MM.1S (cell line): ENCODE data around the gene ACAT2.

Experiments
- DNase-seq: peaks from one replicate; pipeline ENCODE4 v3.0.0-alpha.2; 2015
- H2AFZ ChIP-seq: fragments of 300-600 bp; sonication (generic); 2 replicates; pipeline ENCODE4 v1.6.0; 2016; ENCODE audit warnings: antibody characterized with exemption, low read length
- H3F3A ChIP-seq: fragments of 300-600 bp; sonication (generic); 2 replicates; pipeline ENCODE4 v1.6.1; 2016; ENCODE audit warnings: mild to moderate bottlenecking, antibody characterized with exemption, low read length, moderate library complexity, mixed read lengths; ENCODE audit not compliant: insufficient read depth
- H3K27ac ChIP-seq: fragments of 300-600 bp; sonication (generic); 2 replicates; pipeline ENCODE4 v1.5.1; 2016; ENCODE audit warnings: mild to moderate bottlenecking, low read length
- H3K27me3 ChIP-seq: fragments of 300-600 bp; sonication (generic); replicated peaks from 2 replicates; pipeline ENCODE4 v1.6.0; 2016; ENCODE audit warnings: low read length; ENCODE audit not compliant: insufficient read depth
- H3K36me3 ChIP-seq: fragments of 300-600 bp; sonication (generic); replicated peaks from 2 replicates; pipeline ENCODE4 v1.6.1; 2016; ENCODE audit warnings: mild to moderate bottlenecking, low read length, mixed read lengths; ENCODE audit not compliant: insufficient read depth
- H3K4me1 ChIP-seq: fragments of 300-600 bp; sonication (generic); 2 replicates; pipeline ENCODE4 v1.6.1; 2016; ENCODE audit warnings: low read length, mixed read lengths
- H3K4me2 ChIP-seq: fragments of 300-600 bp; sonication (generic); 2 replicates; pipeline ENCODE4 v1.6.0; 2016; ENCODE audit warnings: low read depth, low read length
- H3K4me3 ChIP-seq: fragments of 300-600 bp; sonication (generic); 2 replicates; pipeline ENCODE4 v1.5.1; 2016; ENCODE audit warnings: low read length, mixed read lengths
- H3K79me2 ChIP-seq: fragments of 300-600 bp; sonication (generic); 2 replicates; pipeline ENCODE4 v1.6.1; 2016; ENCODE audit warnings: mixed run types, low read length, mixed read lengths
- H3K9ac ChIP-seq: fragments of 300-600 bp; sonication (generic); 2 replicates; pipeline ENCODE4 v1.6.1; 2016; ENCODE audit warnings: low read length, mixed read lengths
- H3K9me2 ChIP-seq: fragments of 300-600 bp; sonication (generic); replicated peaks from 2 replicates; pipeline ENCODE4 v1.6.1; 2016; ENCODE audit warnings: mild to moderate bottlenecking, low read length, mixed read lengths; ENCODE audit not compliant: insufficient read depth
- H3K9me3 ChIP-seq: fragments of 300-600 bp; sonication (generic); replicated peaks from 2 replicates; pipeline ENCODE4 v1.6.1; 2016; ENCODE audit warnings: mild to moderate bottlenecking, low read length, mixed read lengths; ENCODE audit not compliant: insufficient read depth
- H4K20me1 ChIP-seq: fragments of 300-600 bp; sonication (generic); 2 replicates; pipeline ENCODE4 v1.6.1; 2016; ENCODE audit warnings: mild to moderate bottlenecking, low read length, moderate library complexity, mixed read lengths; ENCODE audit not compliant: insufficient read depth
- CTCF ChIP-seq: fragments of 300-600 bp; sonication (generic); IDR thresholded peaks from 2 replicates; pipeline ENCODE4 v1.5.1; 2016; ENCODE audit warnings: antibody characterized with exemption, low read length, mixed read lengths
- EZH2 ChIP-seq: fragments of 300-600 bp; sonication (generic); optimal IDR thresholded peaks from 2 replicates; pipeline ENCODE3; 2017; ENCODE audit warnings: low read depth, mild to moderate bottlenecking, antibody characterized with exemption, low read length, mixed read lengths
- EZH2phosphoT487 ChIP-seq: fragments of 300-600 bp; sonication (generic); IDR thresholded peaks from 2 replicates; pipeline ENCODE4 v1.6.1; 2018; ENCODE audit warnings: antibody characterized with exemption, low read length

The ACAT2 gene

GRCh38 chr6:159736908-159737307 is 24.9 kb upstream of the ACAT2 start:
- H3K36me3 ChIP-seq: no peaks in the 10 kb centered on the region
- H3F3A ChIP-seq: no peaks in the 10 kb centered on the region
- H3K4me1 ChIP-seq: no peaks in the 10 kb centered on the region
- peaks cover 94% of the 10 kb centered on the region for H3K79me2 ChIP-seq
- H2AFZ ChIP-seq: no peak overlapping the region
- H3K9me2 ChIP-seq: no peaks in the 10 kb centered on the region
- H3K27me3 ChIP-seq: no peaks in the 10 kb centered on the region
- H3K4me3 ChIP-seq: no peak overlapping the region
- H3K27ac ChIP-seq: no peak overlapping the region
- H3K9ac ChIP-seq: no peak overlapping the region
- DNase-seq: no peak
- TF ChIP-seq EZH2phosphoT487 (no peak), EZH2 (no peak), CTCF (no peak)
- no peaks in the 10 kb centered on the region for H3K9me3 ChIP-seq
- H3K4me2 ChIP-seq: no peak overlapping the region
- no peaks in the 10 kb centered on the region; the same call in 1 of the 2 replicates for H4K20me1 ChIP-seq

GRCh38 chr6:159739341-159739740 is 22.5 kb upstream of the ACAT2 start:
- Histone ChIP-seq H3K4me2 (no peak overlapping the region), H3K27ac (no peak overlapping the region), H3K9ac (no peak overlapping the region), H3K4me3 (no peak overlapping the region), H3K27me3 (no peaks in the 10 kb centered on the region), H3K4me1 (no peaks in the 10 kb centered on the region), H2AFZ (no peak overlapping the region), H3K9me2 (no peaks in the 10 kb centered on the region), H3K9me3 (no peaks in the 10 kb centered on the region), H3F3A (no peaks in the 10 kb centered on the region), H3K36me3 (no peaks in the 10 kb centered on the region), H3K79me2 (peaks cover 73% of the 10 kb centered on the region), H4K20me1 (no peaks in the 10 kb centered on the region; the same call in 1 of the 2 replicates)
- TF ChIP-seq CTCF: no peak
- TF ChIP-seq EZH2: no peak
- TF ChIP-seq EZH2phosphoT487: no peak
- no peak for DNase-seq

- no peak for DNase-seq
- no peaks in the 10 kb centered on the region for H3F3A ChIP-seq
- no peak for TF ChIP-seq CTCF
- TF ChIP-seq EZH2: no peak
- no peak for TF ChIP-seq EZH2phosphoT487
- no peaks in the 10 kb centered on the region for H4K20me1 ChIP-seq
- H3K4me3 ChIP-seq: no peak overlapping the region
- H3K36me3 ChIP-seq: no peaks in the 10 kb centered on the region
- H3K27me3 ChIP-seq: no peaks in the 10 kb centered on the region
- H3K4me1 ChIP-seq: no peaks in the 10 kb centered on the region
- H3K79me2 ChIP-seq: peaks cover 62% of the 10 kb centered on the region
- H3K9ac ChIP-seq: no peak overlapping the region
- no peak overlapping the region for H2AFZ ChIP-seq
- H3K9me3 ChIP-seq: no peaks in the 10 kb centered on the region
- no peaks in the 10 kb centered on the region for H3K9me2 ChIP-seq
- H3K4me2 ChIP-seq: no peak overlapping the region
- no peak overlapping the region for H3K27ac ChIP-seq
These were observed 19.7 kb upstream of the ACAT2 start for GRCh38 chr6:159742165-159742564.
